ENCODE results near the gene TSN.

TSN gene

GRCh38 chr2:121746071-121746578, 9.3 kb upstream of the TSN start:
- DNase-seq (ENCODE audit: low read depth): no peak

- DNase-seq (ENCODE audit: low read depth): no peak
Observed at GRCh38 chr2:121748202-121748601, 7.2 kb upstream of the TSN start.

GRCh38 chr2:121754851-121755236, 607 bp upstream of the TSN start:
- no peak for DNase-seq (ENCODE audit: low read depth)

GRCh38 chr2:121764681-121765228, 9.3 kb downstream of the TSN start:
- DNase-seq (ENCODE audit: low read depth): no peak

- DNase-seq (ENCODE audit: low read depth): no peak
Observed at GRCh38 chr2:121766624-121767023, 11.2 kb downstream of the TSN start.

GRCh38 chr2:121768143-121768755, 12.8 kb downstream of the TSN start:
- DNase-seq (ENCODE audit: low read depth): no peak

- DNase-seq (ENCODE audit: low read depth): no peak
Observed at GRCh38 chr2:121771976-121772742, 16.7 kb downstream of the TSN start.

GRCh38 chr2:121774235-121774634, 18.8 kb downstream of the TSN start:
- no peak for DNase-seq (ENCODE audit: low read depth)

GRCh38 chr2:121776361-121776760, 20.9 kb downstream of the TSN start:
- DNase-seq (ENCODE audit: low read depth): no peak

GRCh38 chr2:121776885-121777698, 21.6 kb downstream of the TSN start:
- no peak for DNase-seq (ENCODE audit: low read depth)

GRCh38 chr2:121777699-121778058, 22.2 kb downstream of the TSN start:
- DNase-seq (ENCODE audit: low read depth): no peak

- DNase-seq (ENCODE audit: low read depth): no peak
Observed at GRCh38 chr2:121778741-121779487, 23.5 kb downstream of the TSN start.

- DNase-seq (ENCODE audit: low read depth): no peak
Observed at GRCh38 chr2:121783180-121783579, 27.7 kb downstream of the TSN start.

- no peak for DNase-seq (ENCODE audit: low read depth)
Observed at GRCh38 chr2:121788685-121789084, 33.2 kb downstream of the TSN start.

GRCh38 chr2:121790276-121790956, 35.0 kb downstream of the TSN start:
- peak; percentile 66 for DNase-seq (ENCODE audit: low read depth)

GRCh38 chr2:121791290-121791689, 35.8 kb downstream of the TSN start:
- no peak for DNase-seq (ENCODE audit: low read depth)

GRCh38 chr2:121791801-121792221, 36.4 kb downstream of the TSN start:
- DNase-seq (ENCODE audit: low read depth): no peak

- no peak for DNase-seq (ENCODE audit: low read depth)
Observed at GRCh38 chr2:121793816-121794215, 38.4 kb downstream of the TSN start.

- DNase-seq (ENCODE audit: low read depth): no peak
Observed at GRCh38 chr2:121794233-121794632, 38.8 kb downstream of the TSN start.

- no peak for DNase-seq (ENCODE audit: low read depth)
Observed at GRCh38 chr2:121796239-121796638, 40.8 kb downstream of the TSN start.

- no peak for DNase-seq (ENCODE audit: low read depth)
Observed at GRCh38 chr2:121798617-121799016, 43.2 kb downstream of the TSN start.
